Hepatocyte (in vitro differentiated cells): ENCODE results near the gene CDC42SE1. TPM values are rescaled to one million over a fixed set of nuclear protein-coding genes. Genes with fewer than 3 reads are reported as not detected.

Experiments used
- DNase-seq: peaks from one replicate; pipeline ENCODE4 v3.0.0-alpha.2; 2016; ENCODE audit warnings: low spot score
- H2AFZ ChIP-seq: fragments of 200-600 bp; sonication (generic); 2 replicates; pipeline ENCODE4 v1.6.0; 2016; ENCODE audit warnings: antibody characterized with exemption, mild to moderate bottlenecking
- H3K27ac ChIP-seq: fragments of 200-600 bp; sonication (generic); 2 replicates; pipeline ENCODE4 v1.5.1; 2016; ENCODE audit warnings: mild to moderate bottlenecking
- H3K27me3 ChIP-seq: fragments of 200-600 bp; sonication (generic); 2 replicates; pipeline ENCODE4 v1.6.1; 2016
- H3K36me3 ChIP-seq: fragments of 200-600 bp; sonication (generic); replicated peaks from 2 replicates; pipeline ENCODE4 v1.5.1; 2016; ENCODE audit warnings: low read depth; ENCODE audit not compliant: insufficient read depth
- H3K4me1 ChIP-seq: fragments of 200-600 bp; sonication (generic); 2 replicates; pipeline ENCODE4 v1.5.1; 2016; ENCODE audit warnings: mild to moderate bottlenecking, moderate library complexity; ENCODE audit not compliant: insufficient read depth
- H3K4me2 ChIP-seq: fragments of 200-600 bp; sonication (generic); 2 replicates; pipeline ENCODE4 v1.6.0; 2016
- H3K4me3 ChIP-seq: fragments of 200-600 bp; sonication (generic); 2 replicates; pipeline ENCODE4 v1.5.1; 2016; ENCODE audit warnings: mild to moderate bottlenecking
- H3K79me2 ChIP-seq: fragments of 200-600 bp; sonication (generic); 2 replicates; pipeline ENCODE4 v1.6.0; 2017; ENCODE audit warnings: mild to moderate bottlenecking
- H3K9me2 ChIP-seq: fragments of 200-600 bp; sonication (generic); replicated peaks from 2 replicates; pipeline ENCODE4 v1.6.0; 2017; ENCODE audit warnings: mild to moderate bottlenecking; ENCODE audit not compliant: insufficient read depth
- H3K9me3 ChIP-seq: fragments of 200-600 bp; sonication (generic); 2 replicates; pipeline ENCODE4 v1.5.1; 2016; ENCODE audit warnings: low read depth, mild to moderate bottlenecking
- H4K20me1 ChIP-seq: fragments of 200-600 bp; sonication (generic); 2 replicates; pipeline ENCODE4 v1.6.0; 2016; ENCODE audit warnings: mild to moderate bottlenecking; ENCODE audit not compliant: insufficient read depth, poor library complexity, severe bottlenecking
- EZH2 ChIP-seq: fragments of 200-600 bp; sonication (generic); IDR thresholded peaks from 2 replicates; pipeline ENCODE4 v1.6.1; 2016; ENCODE audit warnings: antibody characterized with exemption, mild to moderate bottlenecking, borderline replicate concordance
- EZH2phosphoT487 ChIP-seq: fragments of 200-600 bp; sonication (generic); IDR thresholded peaks from one replicate; pipeline ENCODE4 v1.6.1; 2018; ENCODE audit warnings: antibody characterized with exemption, mild to moderate bottlenecking, low read depth, moderate library complexity; ENCODE audit not compliant: unreplicated experiment, severe bottlenecking
- WGBS: methylation state at CpG from one replicate; pipeline ENCODE4 v1.1.6; 2016; ENCODE audit warnings: low lambda C conversion rate; ENCODE audit errors: missing lambda C conversion rate; 5-methylcytosine and 5-hydroxymethylcytosine counted together
- polyA plus RNA-seq: library from polyadenylated mRNA; unstranded; fragments of >200 nt; fragmentation: Nextera tagmentation; extraction: Ambion mirVana; gene quantifications from 2 replicates; pipeline ENCODE4 v1.2.1, GENCODE V29; 2016
- total RNA-seq: library from RNA; depleted of rRNA; stranded (reverse); fragments of >200 nt; gene quantifications from 2 replicates; pipeline ENCODE4 v1.2.3, GENCODE V29; 2014
- TF ChIP-seq, protein P1 (sequence below): fragments of 200-600 bp; sonication (generic); IDR thresholded peaks from 2 replicates; pipeline ENCODE4 v1.5.1; 2016; ENCODE audit warnings: antibody characterized with exemption, mild to moderate bottlenecking; ENCODE audit not compliant: poor library complexity

Gene CDC42SE1
- total and polyA plus RNA-seq, 2 experiments from 2014 or later: 19.0 to 60.2 TPM

GRCh38 chr1:151036356-151036755, 23.1 kb downstream of the CDC42SE1 start, which contains the start of gene BNIPL:
BNIPL (plus strand) TSS chr1:151036586; CDS start chr1:151036726, 140 bp downstream.
- WGBS: 47% methylated on average over 2 of the region's 2 CpGs
- no peaks in the 10 kb centered on the region for H4K20me1 ChIP-seq
- H3K79me2 ChIP-seq: no peaks in the 10 kb centered on the region
- DNase-seq: no peak
- H3K9me3 ChIP-seq: no peaks in the 10 kb centered on the region
- no peaks in the 10 kb centered on the region for H3K27me3 ChIP-seq
- H3K4me2 ChIP-seq: no peak within 1 kb of the TSS
- no peak within 1 kb of the TSS for H3K27ac ChIP-seq
- no peaks in the 10 kb centered on the region for H3K36me3 ChIP-seq
- H3K4me3 ChIP-seq: no peak within 1 kb of the TSS
- no peaks in the 10 kb centered on the region for H3K9me2 ChIP-seq
- no peak within 1 kb of the TSS for H2AFZ ChIP-seq
- no peaks in the 10 kb centered on the region for H3K4me1 ChIP-seq
- no peak for TF ChIP-seq EZH2phosphoT487
- TF ChIP-seq, protein P1, sequence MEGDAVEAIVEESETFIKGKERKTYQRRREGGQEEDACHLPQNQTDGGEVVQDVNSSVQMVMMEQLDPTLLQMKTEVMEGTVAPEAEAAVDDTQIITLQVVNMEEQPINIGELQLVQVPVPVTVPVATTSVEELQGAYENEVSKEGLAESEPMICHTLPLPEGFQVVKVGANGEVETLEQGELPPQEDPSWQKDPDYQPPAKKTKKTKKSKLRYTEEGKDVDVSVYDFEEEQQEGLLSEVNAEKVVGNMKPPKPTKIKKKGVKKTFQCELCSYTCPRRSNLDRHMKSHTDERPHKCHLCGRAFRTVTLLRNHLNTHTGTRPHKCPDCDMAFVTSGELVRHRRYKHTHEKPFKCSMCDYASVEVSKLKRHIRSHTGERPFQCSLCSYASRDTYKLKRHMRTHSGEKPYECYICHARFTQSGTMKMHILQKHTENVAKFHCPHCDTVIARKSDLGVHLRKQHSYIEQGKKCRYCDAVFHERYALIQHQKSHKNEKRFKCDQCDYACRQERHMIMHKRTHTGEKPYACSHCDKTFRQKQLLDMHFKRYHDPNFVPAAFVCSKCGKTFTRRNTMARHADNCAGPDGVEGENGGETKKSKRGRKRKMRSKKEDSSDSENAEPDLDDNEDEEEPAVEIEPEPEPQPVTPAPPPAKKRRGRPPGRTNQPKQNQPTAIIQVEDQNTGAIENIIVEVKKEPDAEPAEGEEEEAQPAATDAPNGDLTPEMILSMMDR: no peak
- TF ChIP-seq EZH2: no peak

DNA sequence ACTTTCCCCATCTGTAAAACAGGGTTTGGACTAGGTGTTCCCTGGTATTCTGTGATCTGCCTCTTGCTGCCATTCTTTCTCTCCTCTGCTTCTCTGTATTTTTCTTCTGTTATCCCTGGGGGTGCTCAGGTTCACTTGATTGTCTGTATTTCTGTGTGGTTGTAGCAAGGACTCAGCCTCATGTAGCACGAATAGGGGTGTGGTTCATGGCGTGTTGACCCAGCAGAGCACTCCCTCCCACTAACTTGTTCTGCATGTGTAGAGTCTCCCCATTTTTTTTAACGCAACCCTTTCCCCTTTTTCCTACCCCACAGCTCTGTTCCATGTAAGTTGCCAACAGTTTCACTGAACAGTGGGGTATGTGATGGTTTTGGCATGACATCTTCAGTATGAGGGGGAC, 24.3 kb downstream of the CDC42SE1 start:
- 98% methylated on average over 3 of the region's 3 CpGs for WGBS
- Histone ChIP-seq H3K27me3 (no peaks in the 10 kb centered on the region), H3K4me2 (no peak overlapping the region), H2AFZ (no peak overlapping the region), H3K9me3 (no peaks in the 10 kb centered on the region), H4K20me1 (no peaks in the 10 kb centered on the region), H3K27ac (no peak overlapping the region), H3K79me2 (no peaks in the 10 kb centered on the region), H3K4me1 (no peaks in the 10 kb centered on the region), H3K9me2 (no peaks in the 10 kb centered on the region), H3K36me3 (no peaks in the 10 kb centered on the region), H3K4me3 (no peak overlapping the region)
- TF ChIP-seq EZH2phosphoT487 (no peak), EZH2 (no peak)
- TF ChIP-seq, protein P1: no peak
- DNase-seq: no peak

DNA sequence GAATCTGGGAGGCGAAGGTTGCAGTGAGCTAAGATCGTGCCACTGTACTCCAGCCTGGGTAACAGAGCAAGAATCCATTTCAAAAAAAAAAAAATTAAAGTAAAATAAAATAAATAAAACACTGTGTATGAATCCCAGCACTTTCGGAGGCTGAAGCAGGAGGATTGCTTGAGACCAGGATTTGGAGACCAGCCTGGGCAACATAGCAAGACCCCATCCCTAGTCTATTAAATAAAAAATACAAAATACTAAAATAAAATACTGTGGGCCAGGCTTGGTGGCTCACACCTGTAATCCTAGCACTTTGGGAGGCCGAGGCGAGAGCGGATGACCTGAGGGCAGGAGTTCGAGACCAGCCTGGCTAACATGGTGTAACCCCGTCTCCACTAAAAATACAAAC, 27.3 kb downstream of the CDC42SE1 start:
- Histone ChIP-seq H3K36me3 (no peaks in the 10 kb centered on the region), H3K4me1 (no peaks in the 10 kb centered on the region), H2AFZ (no peak overlapping the region), H3K27me3 (no peaks in the 10 kb centered on the region), H3K9me2 (no peaks in the 10 kb centered on the region), H4K20me1 (no peaks in the 10 kb centered on the region), H3K9me3 (no peaks in the 10 kb centered on the region), H3K79me2 (no peaks in the 10 kb centered on the region), H3K4me2 (no peak overlapping the region), H3K27ac (no peak overlapping the region), H3K4me3 (no peak overlapping the region)
- no peak for DNase-seq
- WGBS: 95% methylated on average over 8 of the region's 8 CpGs
- TF ChIP-seq EZH2 (no peak), EZH2phosphoT487 (no peak)
- TF ChIP-seq, protein P1: no peak

DNA sequence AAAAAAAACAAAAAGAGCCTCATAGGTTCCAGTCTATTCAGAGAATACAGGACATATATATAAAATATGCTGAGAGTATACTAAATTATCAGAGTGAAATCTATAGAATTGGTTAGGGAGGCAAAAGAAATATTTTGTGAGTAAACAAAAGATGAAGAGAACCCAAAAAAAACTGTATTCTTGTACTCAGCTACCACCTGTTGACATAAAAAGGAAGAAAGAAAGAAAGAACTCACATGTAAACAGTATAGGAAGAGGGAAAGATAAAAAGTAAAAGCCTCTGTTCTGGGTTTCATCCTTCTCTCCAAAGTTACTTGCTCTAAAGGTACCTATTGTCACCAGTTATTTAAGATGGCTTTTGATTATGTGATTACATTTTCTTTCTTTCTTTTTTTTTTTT, 33.0 kb downstream of the CDC42SE1 start:
- Histone ChIP-seq H3K4me2 (no peak overlapping the region), H3K4me1 (no peaks in the 10 kb centered on the region), H3K9me3 (no peaks in the 10 kb centered on the region), H2AFZ (no peak overlapping the region), H3K27me3 (no peaks in the 10 kb centered on the region), H3K36me3 (no peaks in the 10 kb centered on the region), H3K27ac (no peak overlapping the region), H4K20me1 (no peaks in the 10 kb centered on the region), H3K4me3 (no peak overlapping the region), H3K9me2 (no peaks in the 10 kb centered on the region), H3K79me2 (no peaks in the 10 kb centered on the region)
- DNase-seq: no peak
- TF ChIP-seq EZH2: no peak
- TF ChIP-seq, protein P1: no peak
- TF ChIP-seq EZH2phosphoT487: no peak
